Astrocyte (in vitro differentiated cells and primary cell): ENCODE data around the gene PDGFD.

Source experiments
- EZH2 ChIP-seq: IDR thresholded peaks from 2 replicates; pipeline ENCODE4 v1.6.1; 2012; ENCODE audit warnings: mild to moderate bottlenecking, low read length, inconsistent platforms; ENCODE audit not compliant: insufficient read depth
- TF ChIP-seq, protein P1 (sequence below): IDR thresholded peaks from 2 replicates; pipeline ENCODE4 v1.5.1; 2011; ENCODE audit warnings: low read depth, mild to moderate bottlenecking, inconsistent platforms, low read length, moderate library complexity; ENCODE audit not compliant: insufficient read depth

DNA sequence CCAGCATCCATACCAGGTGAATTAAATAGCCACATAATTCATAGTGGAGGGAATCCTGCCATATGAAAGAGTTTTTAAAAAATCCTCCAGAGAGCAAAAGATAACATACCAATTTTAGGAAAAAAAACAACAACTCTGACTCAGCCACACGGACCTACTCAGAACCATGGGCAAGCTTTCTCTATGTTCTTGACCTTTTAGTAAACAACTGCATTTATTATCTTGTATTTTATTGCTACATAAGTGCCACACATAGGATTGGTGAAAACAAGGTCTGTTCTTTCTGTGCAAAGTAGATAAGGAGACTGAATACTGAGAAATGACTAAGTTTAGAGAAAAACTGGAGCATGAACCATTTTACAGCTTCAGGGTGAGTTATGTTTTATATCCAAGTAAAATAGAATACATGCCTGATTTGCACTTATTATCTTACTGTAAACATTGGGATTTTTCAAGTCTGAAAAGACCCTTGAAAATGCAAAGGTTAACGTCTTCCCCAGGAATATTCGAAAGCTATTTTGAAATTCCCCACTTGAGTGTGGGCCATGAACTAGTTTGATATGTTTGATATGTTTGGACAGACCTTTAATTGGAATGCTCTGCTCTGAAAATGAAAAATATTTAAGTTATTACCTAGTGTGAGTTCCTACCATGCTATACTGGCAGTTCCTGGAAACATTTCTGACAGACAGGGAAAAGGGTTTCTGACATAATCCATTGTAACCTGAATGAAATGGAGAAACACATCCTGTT, 217.0 kb downstream of the PDGFD start:
- TF ChIP-seq, protein P1, sequence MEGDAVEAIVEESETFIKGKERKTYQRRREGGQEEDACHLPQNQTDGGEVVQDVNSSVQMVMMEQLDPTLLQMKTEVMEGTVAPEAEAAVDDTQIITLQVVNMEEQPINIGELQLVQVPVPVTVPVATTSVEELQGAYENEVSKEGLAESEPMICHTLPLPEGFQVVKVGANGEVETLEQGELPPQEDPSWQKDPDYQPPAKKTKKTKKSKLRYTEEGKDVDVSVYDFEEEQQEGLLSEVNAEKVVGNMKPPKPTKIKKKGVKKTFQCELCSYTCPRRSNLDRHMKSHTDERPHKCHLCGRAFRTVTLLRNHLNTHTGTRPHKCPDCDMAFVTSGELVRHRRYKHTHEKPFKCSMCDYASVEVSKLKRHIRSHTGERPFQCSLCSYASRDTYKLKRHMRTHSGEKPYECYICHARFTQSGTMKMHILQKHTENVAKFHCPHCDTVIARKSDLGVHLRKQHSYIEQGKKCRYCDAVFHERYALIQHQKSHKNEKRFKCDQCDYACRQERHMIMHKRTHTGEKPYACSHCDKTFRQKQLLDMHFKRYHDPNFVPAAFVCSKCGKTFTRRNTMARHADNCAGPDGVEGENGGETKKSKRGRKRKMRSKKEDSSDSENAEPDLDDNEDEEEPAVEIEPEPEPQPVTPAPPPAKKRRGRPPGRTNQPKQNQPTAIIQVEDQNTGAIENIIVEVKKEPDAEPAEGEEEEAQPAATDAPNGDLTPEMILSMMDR = no peak
- TF ChIP-seq EZH2 = no peak
